Suprapubic skin (tissue), 4 donors: ENCODE results near the gene DDIT3.

Experiments used
- CTCF ChIP-seq, 2 donors: fragments of 200-600 bp in 1 of 2; fragments of 450-650 bp in 1 of 2; sonication (generic) in 1 of 2; IDR thresholded peaks; one replicate each; pipeline ENCODE4 v1.5.1; 2016 to 2019; ENCODE audit warnings: antibody characterized with exemption in 2 of 2, mild to moderate bottlenecking in 1 of 2, moderate library complexity in 1 of 2
- EP300 ChIP-seq: sonication (generic); formaldehyde crosslinking; IDR thresholded peaks from one replicate; pipeline ENCODE4 v1.6.1; 2017; ENCODE audit warnings: antibody characterized with exemption
- POLR2A ChIP-seq, 2 donors: fragments of 450-650 bp; IDR thresholded peaks; one replicate each; pipeline ENCODE4 v1.6.1; 2017; ENCODE audit warnings: antibody characterized with exemption in 2 of 2, mild to moderate bottlenecking in 2 of 2, moderate library complexity in 2 of 2
- POLR2AphosphoS5 ChIP-seq, 3 donors: sonication (generic); formaldehyde crosslinking; IDR thresholded peaks; one replicate each; pipeline ENCODE4 v1.6.1; 2017; ENCODE audit warnings: antibody characterized with exemption in 3 of 3

GRCh38 chr12:57563358-57563757 is 43.0 kb upstream of the DDIT3 start:
- TF ChIP-seq CTCF (IDR thresholded peaks at IDR 0.05), result no peak
- TF ChIP-seq POLR2A (IDR thresholded peaks at IDR 0.05), result no peak
- TF ChIP-seq EP300, result no peak
- TF ChIP-seq POLR2AphosphoS5 (IDR thresholded peaks at IDR 0.05), result no peak
